Activated gamma-delta T cell treated with Interleukin-2 at 50 U/mL for 16 hours (primary cell): ENCODE results near the gene KRT6B.

Source experiments
- DNase-seq: peaks from one replicate; pipeline ENCODE4 v3.0.0-alpha.2; 2020

The KRT6B gene

GRCh38 chr12:52435659-52435999 lies 16.3 kb downstream of the KRT6B start:
- no peak for DNase-seq

GRCh38 chr12:52434760-52435530 lies 17.0 kb downstream of the KRT6B start:
- no peak for DNase-seq

- DNase-seq: no peak
These were observed 17.7 kb downstream of the KRT6B start, which contains the start of gene KRT75 for GRCh38 chr12:52434081-52434733. KRT75 (minus strand) TSS chr12:52434371; CDS start chr12:52434304, 67 bp downstream.

- no peak for DNase-seq
These were observed 18.4 kb downstream of the KRT6B start for GRCh38 chr12:52433501-52434080.

GRCh38 chr12:52432559-52433207 lies 19.3 kb downstream of the KRT6B start:
- no peak for DNase-seq

GRCh38 chr12:52428121-52428520 lies 23.8 kb downstream of the KRT6B start:
- no peak for DNase-seq

- no peak for DNase-seq
These were observed 24.9 kb downstream of the KRT6B start for GRCh38 chr12:52427083-52427482.

GRCh38 chr12:52426034-52426433 lies 25.9 kb downstream of the KRT6B start:
- no peak for DNase-seq

- no peak for DNase-seq
These were observed 26.5 kb downstream of the KRT6B start for GRCh38 chr12:52425466-52425865.

GRCh38 chr12:52423661-52424500 lies 28.1 kb downstream of the KRT6B start:
- no peak for DNase-seq

- no peak for DNase-seq
These were observed 28.9 kb downstream of the KRT6B start for GRCh38 chr12:52423035-52423434.

- no peak for DNase-seq
These were observed 32.3 kb downstream of the KRT6B start for GRCh38 chr12:52419656-52420055.

GRCh38 chr12:52418576-52419110 lies 33.3 kb downstream of the KRT6B start:
- DNase-seq: no peak

- no peak for DNase-seq
These were observed 34.2 kb downstream of the KRT6B start for GRCh38 chr12:52417740-52418139.

- DNase-seq: no peak
These were observed 35.2 kb downstream of the KRT6B start for GRCh38 chr12:52416795-52417194.

GRCh38 chr12:52415870-52416750 lies 35.8 kb downstream of the KRT6B start:
- DNase-seq: no peak

GRCh38 chr12:52414936-52415335 lies 37.0 kb downstream of the KRT6B start:
- no peak for DNase-seq

GRCh38 chr12:52413782-52414345 lies 38.1 kb downstream of the KRT6B start:
- DNase-seq: no peak

GRCh38 chr12:52413202-52413601 lies 38.7 kb downstream of the KRT6B start:
- DNase-seq: no peak

GRCh38 chr12:52411815-52412214 lies 40.1 kb downstream of the KRT6B start:
- DNase-seq: no peak
